Measurements from ENCODE around the gene NDUFB2. TPM values are rescaled to one million over a fixed set of nuclear protein-coding genes. Genes with fewer than 3 reads are reported as not detected.
"Not testable (repeated sequence)": the region's sequence is repeated elsewhere in the genome, so short reads cannot be mapped to it uniquely, and the experiment has no call there.

Gene NDUFB2
- total RNA-seq: 146 TPM

DNA sequence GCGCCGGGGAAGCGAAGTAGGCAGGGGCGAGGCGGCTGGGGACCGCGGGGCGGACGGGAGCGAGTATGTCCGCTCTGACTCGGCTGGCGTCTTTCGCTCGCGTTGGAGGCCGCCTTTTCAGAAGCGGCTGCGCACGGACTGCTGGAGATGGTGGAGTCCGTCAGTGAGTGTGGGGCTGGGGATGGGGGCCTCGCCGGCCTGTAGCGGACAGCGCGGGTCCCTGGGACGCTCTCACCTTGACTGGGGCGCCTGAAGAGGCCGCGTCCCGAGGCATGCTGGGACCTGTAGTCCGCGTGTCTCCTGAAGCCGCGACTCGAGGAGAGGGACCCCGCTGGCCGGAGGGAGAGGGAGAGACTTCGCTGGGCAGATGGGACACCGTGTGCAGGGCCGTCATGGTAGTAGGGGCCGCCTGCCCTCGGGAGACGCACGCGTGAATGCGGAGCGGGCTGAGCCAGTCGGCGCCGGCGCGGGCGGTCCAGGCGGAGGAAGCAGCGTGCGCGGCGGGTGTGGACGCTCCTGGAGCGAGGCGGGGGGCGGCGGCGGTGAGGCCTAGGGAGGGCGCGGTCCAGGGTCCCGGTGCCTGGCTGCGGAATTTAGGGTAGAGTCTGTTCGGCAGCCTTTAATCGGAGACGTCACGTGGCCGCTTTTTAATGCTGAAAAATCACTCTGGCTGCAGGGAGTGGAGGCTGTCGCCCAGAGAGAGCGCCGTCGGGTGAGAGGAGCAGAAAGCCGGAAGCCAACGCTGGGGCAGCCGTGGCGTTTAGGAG is at the start of gene NDUFB2:
Gene NDUFB2 (plus strand): TSS at position 29 of the 767 bp plus-strand sequence. CDS start 37 bp downstream, at position 66.
- DNase-seq (ENCODE audit: low spot score) (peak; percentile 88), ATAC-seq (peak; percentile 90)

DNA sequence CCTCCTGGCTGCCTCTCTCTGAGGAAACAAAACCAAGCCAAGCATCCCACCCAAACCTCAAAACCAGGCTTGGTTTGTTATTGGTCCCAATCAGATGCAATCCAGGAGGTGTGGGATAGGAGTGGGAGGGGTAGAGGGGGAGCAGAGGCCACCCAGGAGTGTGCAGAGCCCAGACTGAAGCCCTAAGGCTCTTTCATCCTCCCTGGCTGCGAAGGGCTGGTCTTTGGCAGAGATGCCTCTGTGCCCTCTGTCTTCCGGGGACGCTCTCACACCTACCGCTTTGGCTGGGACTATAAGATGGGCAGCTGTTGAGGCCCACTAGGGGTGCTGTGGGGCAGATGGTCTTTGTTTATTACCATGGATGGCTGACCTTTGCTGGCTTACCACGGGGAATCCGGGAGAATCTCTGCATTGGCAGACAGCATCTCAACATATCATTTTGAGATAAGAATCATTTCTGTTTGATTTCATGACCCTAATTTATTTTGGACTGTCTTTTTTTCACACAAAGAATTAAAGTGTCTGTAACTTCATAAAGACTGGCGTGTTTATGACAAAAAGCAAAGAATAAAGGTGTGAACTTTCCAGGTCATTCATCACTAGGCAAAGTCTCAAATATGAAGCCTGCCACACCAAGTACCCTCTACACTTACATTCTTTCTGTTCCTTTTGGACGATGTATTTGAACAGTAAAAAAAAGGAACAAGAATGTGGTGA is 49.4 kb upstream of the NDUFB2 start:
- DNase-seq (ENCODE audit: low spot score): no peak

DNA sequence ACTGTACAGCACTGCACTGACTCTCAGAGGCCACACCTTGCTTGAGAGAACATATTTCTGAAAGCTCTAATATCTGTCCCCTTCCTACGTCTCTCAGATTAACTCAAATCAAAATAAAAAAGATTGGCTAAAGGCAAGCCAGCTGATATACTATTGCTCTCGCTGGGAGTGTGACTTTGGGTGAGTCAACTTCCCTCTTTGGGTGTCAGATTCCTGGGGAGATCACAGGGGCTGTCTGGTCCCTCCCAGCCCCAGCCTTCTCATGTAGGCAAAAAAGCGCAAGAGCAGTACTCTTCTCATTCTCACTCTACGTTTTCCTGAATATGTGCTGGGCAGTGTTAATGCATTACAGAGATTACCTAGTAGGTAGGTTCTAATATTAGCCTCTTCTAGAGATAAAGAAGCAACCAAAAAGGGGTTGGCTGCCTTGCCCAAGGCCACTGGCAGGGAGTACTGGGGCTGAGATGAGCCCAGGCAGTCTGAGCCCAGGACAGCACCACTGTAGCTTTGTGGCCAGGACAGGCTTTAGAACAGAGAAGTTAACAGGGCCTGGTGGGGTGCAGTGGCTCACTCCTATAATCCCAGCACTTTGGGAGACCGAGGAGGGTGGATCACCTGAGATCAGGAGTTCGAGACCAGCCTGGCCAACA is 46.8 kb upstream of the NDUFB2 start:
- DNase-seq (ENCODE audit: low spot score): no peak
- no peak for ATAC-seq

More for the DNA sequence above, 49.4 kb upstream of the NDUFB2 start:
- peak; percentile 76 for ATAC-seq

DNA sequence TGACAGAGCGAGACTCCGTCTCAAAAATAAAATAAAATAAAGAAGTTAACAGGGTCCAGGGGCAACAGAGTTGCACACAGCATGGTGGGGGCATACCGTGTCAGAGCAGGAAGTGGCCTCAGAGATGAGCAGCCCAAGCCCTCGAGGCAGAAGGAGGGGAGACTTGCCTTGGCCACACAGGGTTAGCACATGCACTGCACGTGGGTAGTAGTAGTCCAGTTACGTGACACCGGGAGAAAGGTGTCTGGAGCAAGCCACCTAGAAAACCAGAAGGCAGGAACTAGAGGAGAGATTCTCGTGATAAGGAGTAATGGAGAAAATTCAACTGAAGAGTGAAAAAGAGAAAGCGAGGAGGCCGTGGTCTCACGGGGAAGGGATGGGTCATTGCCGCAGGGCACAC is 46.1 kb upstream of the NDUFB2 start:
- ATAC-seq: no peak
- no peak for DNase-seq (ENCODE audit: low spot score)

DNA sequence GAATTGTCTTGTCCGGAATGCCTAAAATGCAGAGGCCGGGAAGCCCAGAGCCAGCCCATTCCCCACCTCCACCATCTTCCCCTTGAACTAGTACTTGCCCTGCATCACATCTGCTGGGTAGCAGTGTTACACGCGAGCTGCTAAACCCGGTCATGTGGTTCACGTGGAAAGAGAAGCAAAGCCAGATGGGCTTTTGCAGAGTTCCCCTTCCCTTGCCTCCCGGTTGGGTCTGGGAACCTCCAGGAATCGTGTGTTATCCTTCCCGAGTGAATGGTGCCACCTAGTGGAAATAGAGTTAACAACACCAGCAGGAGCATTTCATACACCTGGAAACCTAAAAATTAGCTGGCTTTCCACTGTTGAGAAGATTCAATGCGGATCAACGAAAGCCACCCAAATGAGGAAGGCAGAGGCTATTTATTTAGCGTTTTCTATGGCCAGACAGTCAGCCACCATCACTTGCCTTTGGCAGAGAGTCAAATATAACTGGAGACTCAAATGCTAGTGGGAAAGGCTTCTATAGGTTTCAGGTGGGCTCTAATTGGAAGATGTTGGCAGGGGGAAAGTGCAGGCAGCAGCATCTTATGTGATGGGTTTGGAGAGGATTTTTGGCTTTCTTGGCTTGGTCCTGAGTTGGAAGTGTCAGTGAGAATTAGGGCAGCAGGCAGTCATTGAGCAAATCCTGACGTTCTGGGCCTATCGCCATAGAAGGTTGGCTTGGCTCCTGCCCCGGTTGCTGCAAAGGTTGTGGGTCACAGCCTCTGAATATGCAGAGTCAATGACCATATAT is 43.0 kb upstream of the NDUFB2 start:
- DNase-seq (ENCODE audit: low spot score) (peak; percentile 89), ATAC-seq (peak; percentile 87)

DNA sequence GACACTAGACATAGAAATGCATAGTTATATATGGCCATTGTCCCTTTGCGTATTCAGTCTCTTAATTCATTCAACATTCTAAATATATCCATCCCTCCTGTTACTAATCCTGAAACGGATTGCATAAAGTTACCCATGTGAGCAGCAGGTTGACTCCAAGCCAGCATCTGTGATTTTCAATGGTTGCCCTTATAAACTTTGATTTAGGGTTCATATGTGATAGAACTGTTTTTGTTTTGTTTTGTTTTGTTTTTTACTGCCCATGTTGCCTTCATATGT is 42.5 kb upstream of the NDUFB2 start:
- no peak for ATAC-seq
- DNase-seq (ENCODE audit: low spot score): no peak

DNA sequence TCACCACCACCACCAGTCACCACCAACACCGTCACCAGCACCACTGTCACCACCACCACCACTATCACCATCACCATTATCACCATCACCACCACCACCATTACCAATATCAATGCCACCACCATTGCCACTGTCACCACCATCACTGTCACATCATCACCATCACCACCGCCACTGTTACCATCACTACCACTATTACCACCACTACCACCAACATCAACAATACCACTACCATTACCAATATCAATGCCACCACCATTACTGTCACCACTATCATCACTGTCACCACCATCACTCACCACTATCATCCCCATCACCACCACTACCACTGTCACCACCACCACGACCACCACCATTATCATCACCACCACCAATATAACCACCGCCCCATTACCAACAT is 41.8 kb upstream of the NDUFB2 start:
- DNase-seq (ENCODE audit: low spot score): no peak
- no peak for ATAC-seq

DNA sequence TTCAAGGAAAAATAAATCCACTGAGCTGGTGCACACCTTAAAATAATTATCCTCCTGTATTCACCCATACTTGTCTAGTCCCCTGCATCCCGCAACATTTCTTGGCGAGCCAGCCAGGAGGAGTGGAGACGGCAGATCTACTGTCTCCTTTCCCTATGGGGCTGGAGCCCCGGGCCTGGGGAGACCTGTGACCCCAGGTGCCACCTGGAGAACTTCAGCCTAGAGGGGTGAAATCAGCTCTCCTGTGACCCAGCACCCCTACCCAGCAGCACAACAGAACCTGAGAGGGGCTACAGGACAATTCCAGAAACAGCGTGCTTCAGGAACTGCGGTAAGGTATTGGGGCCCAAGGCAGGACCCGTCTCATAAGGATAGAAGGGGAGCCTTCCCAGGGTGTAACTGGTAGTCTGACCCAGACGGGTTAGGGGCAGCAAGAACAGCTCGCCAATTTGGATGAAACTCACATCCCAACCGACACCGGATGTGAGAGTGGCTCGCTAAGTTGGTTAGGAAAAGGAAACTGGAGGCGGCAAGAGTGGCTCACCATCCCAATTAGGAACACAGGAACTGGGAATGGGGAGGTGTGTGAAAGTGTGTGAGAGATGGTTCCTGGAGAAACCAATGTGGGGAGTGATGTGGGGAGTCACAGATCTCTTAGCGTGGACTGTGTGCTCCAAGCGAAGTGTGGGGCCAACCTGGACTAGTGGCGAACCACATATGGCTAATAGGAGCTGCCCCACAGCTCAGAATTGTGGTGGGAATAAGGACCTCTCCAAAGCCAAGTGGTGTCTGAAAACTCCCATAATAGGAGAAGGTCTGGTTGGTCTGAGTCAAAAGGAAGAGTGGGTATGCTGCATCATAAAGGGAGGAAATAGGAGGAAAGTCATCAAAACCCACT is 40.7 kb upstream of the NDUFB2 start:
- ATAC-seq (no peak), DNase-seq (ENCODE audit: low spot score) (no peak)

DNA sequence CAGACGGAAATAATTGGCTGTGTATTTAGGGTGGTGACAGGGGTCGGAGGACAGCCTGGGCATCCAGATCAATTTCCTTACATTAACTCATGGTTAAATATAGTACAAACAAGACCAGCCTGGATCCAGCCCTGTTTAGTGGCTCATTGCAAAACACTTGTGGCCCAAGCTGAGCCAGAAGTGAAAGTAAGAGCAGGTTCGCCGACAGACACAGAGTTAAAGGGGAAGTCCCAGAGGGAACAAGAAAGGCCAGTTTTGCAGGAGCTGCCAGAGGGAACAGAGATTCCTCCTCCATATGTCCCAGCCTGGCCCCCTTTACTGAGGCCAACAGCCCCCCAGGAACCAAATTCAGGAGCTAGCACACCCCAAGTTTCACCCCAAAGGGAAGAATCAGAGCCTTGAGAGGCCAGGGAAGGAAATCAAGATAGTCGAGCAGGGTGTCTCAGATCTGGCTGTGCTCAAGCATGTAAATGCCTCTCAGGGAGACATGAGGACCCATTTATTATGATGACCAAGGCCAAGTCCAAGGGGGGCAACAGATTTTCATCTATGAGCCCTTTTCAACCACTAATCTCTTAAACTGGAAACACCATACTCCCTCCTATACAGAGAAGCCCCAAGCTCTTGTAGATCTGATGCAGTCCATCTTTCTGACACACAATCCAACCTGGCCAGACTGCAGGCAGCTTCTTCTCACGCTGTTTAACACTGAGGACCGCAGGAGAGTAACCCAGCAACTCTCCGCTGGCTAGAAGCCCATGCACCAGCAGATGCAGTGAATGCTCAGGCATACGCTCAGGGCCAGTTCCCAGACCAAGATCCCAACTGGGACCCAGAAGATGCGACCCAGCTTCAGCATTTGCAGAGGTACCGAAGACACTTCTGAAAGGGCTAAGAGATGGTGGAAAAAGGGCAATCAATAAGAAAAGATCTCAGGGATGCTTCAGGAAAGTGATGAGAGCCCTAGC is 39.7 kb upstream of the NDUFB2 start:
- ATAC-seq: peak; percentile 77
- peak; percentile 70 for DNase-seq (ENCODE audit: low spot score)

DNA sequence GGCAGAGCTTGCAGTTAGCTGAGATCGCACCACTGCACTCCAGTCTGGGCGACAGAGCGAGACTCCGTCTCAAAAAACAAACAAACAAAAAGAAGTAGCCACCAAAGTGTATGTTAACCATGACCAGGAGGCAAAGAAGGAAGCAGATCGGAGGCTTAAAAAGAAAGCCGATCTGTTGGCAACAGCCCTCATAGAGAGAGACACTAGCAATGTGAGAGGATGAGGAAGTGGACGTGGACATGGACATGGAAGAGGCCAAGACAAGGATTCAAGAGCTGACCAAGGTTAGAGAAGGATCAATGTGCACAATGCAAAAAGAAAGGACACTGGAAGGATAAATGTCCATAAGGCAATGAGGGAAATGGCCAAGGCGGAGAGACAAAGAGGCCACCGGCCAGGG is 38.6 kb upstream of the NDUFB2 start:
- DNase-seq (ENCODE audit: low spot score): no peak
- ATAC-seq: no peak

DNA sequence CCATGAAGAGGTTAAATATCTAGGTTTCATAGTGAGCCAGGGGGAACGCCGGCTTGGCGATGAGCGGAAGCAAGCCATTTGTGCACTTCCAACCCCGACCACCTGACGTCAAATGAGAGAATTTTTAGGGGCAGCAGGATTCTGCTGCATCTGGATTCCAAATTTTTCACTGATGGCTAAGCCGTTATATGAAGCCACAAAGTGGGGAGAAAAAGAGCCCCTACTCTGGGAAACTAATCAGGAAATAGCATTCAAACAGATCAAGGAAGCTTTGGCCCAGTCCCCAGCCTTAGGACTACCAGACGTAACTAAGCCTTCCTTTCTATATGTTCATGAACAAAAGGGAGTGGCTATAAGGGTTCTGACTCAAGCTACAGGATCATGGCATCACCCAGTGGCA is 36.7 kb upstream of the NDUFB2 start:
- DNase-seq (ENCODE audit: low spot score) (no peak), ATAC-seq (no peak)

DNA sequence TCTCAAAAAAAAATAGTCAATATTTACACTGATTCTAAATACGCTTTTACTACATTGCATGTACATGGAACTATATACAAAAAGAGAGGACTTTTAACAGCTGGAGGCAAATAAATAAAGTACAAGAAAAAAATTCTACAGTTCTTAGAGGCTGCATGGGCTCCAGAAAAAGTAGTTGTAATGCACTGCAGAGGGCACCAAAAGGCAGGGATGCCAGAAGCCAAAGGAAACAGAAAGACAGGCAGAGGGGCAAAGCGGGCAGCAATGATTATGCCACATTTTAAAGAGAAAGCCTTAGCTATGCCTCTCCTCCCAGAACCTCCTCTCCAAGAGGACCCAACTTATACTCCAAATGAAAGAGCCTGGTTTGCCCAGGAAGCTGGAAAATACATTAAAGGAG is 35.4 kb upstream of the NDUFB2 start:
- ATAC-seq (peak; percentile 31), DNase-seq (ENCODE audit: low spot score) (no peak)

DNA sequence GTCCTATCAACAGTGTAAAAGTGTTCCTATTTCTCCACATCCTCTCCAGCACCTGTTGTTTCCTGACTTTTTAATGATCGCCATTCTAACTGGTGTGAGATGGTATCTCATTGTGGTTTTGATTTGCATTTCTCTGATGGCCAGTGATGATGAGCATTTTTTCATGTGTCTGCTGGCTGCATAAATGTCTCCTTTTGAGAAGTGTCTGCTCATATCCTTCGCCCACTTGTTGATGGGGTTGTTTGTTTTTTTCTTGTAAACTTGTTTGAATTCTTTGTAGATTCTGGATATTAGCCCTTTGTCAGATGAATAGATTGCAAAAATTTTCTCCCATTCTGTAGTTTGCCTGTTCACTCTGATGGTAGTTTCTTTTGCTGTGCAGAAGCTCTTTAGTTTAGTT is 33.6 kb upstream of the NDUFB2 start:
- not testable (repeated sequence) for ATAC-seq

DNA sequence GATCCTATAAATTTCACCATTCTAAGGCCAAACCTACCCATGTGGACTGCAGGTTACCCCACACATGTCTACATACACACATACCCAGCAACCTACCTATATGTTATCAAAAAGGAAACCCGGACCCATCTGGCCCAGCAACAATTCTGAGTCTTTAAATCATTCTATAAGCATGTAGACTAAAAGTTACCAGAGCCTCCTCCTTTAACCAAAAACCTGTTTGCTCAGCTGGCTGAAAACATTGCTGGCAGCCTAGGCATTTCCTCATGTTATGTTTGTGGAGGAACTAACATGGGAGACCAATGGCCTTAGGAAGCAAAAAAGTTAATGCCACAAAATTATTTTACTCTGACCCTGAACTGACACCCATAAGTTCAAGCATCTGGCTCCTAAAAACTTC is 29.0 kb upstream of the NDUFB2 start:
- ATAC-seq (no peak), DNase-seq (ENCODE audit: low spot score) (no peak)

More for the DNA sequence above, 33.6 kb upstream of the NDUFB2 start:
- DNase-seq (ENCODE audit: low spot score): not testable (repeated sequence)

DNA sequence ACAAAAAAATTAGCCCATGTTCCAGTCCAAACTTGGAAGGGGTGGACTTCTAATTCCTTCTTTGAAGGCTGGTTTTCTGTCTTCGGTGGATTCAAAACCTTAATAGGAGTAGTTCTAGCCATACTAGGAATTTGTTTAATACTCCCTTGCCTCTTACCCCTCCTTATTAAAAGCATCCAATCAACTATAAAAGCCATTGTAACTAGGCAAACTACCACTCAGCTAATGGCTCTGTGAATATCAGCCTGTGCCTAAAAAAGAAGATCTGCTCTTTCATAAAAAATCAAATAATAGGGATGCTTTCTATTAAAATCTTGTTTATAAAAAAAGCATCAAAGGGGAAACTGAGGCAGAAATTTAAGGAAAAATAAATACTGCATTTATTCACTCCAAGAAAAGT is 27.9 kb upstream of the NDUFB2 start:
- no peak for ATAC-seq

DNA sequence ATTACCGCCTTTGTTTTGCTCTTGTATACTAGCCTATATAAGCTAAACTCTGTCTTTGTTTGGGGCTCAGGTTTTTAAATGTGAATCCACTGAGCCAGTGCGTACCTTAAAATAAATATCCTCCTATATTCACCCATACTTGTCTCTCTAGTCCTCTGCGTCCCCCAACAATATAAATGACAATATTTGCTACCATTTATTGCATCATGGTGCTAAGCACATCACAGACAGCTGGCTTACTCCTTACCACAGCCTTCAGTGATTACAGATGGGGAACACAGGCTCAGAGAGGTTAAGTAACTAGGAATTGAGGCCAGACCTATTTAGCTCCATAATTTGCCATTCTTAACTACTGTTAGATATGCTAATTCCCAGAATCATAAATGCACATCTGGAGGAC is 27.2 kb upstream of the NDUFB2 start:
- DNase-seq (ENCODE audit: low spot score) (no peak), ATAC-seq (no peak)

More for the DNA sequence above, 27.9 kb upstream of the NDUFB2 start:
- DNase-seq (ENCODE audit: low spot score): no peak

DNA sequence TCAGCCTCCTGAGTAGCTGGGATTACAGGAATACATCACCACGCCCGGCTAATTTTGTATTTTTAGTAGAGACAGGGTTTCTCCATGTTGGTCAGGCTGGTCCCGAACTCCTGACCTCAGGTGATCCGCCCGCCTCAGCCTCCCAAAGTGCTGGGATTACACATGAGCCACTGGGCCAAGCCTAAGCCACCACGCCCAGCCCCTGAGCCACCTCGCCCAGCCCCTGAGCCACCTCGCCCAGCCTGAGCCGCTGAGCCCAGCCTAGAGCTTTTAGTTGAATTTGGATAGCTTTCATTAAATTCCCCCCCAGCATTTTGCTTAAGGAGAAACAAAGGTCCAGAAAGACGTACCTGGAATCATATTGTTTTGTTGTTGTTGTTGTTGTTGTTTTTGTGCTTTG is 26.6 kb upstream of the NDUFB2 start:
- DNase-seq (ENCODE audit: low spot score): not testable (repeated sequence)

DNA sequence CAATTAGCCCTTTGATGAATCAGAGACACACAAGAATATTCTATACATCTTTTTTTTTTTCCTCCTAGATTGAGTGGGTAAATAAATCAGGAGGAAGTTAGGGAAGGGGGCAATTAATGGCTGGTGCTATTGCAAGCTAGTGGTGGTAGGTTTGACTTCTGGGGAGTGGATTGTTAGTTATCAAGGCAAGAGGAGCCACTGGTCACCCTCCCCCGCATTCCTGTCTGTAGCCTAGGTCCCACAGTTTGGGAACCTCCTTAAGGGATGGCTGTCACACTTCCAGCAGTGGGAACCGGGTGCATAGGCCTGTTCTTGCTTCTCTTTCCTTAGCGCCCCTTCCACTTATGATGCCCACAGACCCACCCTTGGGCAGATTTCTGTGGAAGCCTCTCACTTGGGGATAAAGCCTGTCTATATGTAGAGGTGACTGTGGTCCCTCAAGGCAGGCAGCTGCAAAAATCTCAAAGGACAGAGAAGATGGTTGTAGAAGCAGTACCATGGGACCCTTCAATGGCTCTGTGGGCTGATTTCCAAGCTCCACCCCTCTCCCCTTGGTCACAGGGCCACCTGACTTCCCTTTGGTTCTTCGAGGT is 26.1 kb upstream of the NDUFB2 start:
- no peak for ATAC-seq
- DNase-seq (ENCODE audit: low spot score): no peak

More for the DNA sequence above, 26.6 kb upstream of the NDUFB2 start:
- not testable (repeated sequence) for ATAC-seq

DNA sequence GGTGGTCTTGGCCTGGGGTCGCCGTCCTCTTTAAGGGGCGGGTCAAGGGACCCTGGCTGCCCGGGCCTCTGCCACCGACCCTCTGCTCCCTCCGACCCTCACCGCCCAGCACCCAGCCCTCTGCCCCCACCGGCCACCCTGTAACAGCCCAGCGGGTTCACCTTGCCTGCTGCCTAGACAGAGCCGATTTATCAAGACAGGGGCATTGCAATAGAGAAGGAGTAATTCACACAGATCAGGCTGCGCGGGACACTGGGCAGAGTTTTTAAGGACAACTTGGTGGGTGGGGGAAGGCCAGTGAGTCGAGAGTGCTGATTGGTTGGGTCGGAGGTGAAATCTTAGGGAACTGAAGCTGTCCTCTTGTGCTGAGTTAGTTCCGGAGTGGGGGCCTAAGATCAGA is 24.5 kb upstream of the NDUFB2 start:
- ATAC-seq: no peak
- no peak for DNase-seq (ENCODE audit: low spot score)
